Stomach (tissue), 9 donors: ENCODE results near the gene IPO11. TPM values are rescaled to one million over a fixed set of nuclear protein-coding genes. Genes with fewer than 3 reads are reported as not detected.
A peak's percentile ranks its signal among the peaks of the same experiment; 100 is the strongest.

Source experiments
- DNase-seq, 2 donors: peaks; one replicate each; pipeline versions ENCODE4 v3.0.0 to v3.0.0-alpha.2; 2013 to 2019
- H3K27ac ChIP-seq, 5 donors: fragments of 200-600 bp in 4 of 5; sonication (generic) in 4 of 5; one replicate each; pipeline ENCODE4 v1.5.1; 2013 to 2019; ENCODE audit warnings: mild to moderate bottlenecking in 1 of 5, moderate library complexity in 1 of 5
- H3K27me3 ChIP-seq, 3 donors: fragments of 200-600 bp; sonication (generic); one replicate each; pipeline ENCODE4 v1.5.1; 2017 to 2019; ENCODE audit warnings: mixed run types in 1 of 3
- H3K36me3 ChIP-seq, 4 donors: fragments of 200-600 bp; sonication (generic); 1 replicate in 3 of 4; 2 replicates in 1 of 4; pipeline ENCODE4 v1.5.1; 2016 to 2019
- H3K4me1 ChIP-seq, 4 donors: fragments of 200-600 bp; sonication (generic); one replicate each; pipeline ENCODE4 v1.5.1; 2016 to 2019
- H3K4me3 ChIP-seq, 4 donors: fragments of 200-600 bp; sonication (generic) in 3 of 4; one replicate each; pipeline ENCODE4 v1.5.1; 2016 to 2019; ENCODE audit warnings: mild to moderate bottlenecking in 1 of 4
- H3K9me3 ChIP-seq, 4 donors: fragments of 200-600 bp; sonication (generic); one replicate each; pipeline ENCODE4 v1.5.1; 2016 to 2019
- EP300 ChIP-seq: sonication (generic); formaldehyde crosslinking; IDR thresholded peaks from one replicate; pipeline ENCODE4 v1.6.1; 2017; ENCODE audit warnings: antibody characterized with exemption
- POLR2A ChIP-seq, 4 donors: fragments of 450-650 bp; IDR thresholded peaks; one replicate each; pipeline ENCODE4 v1.6.1; 2016; ENCODE audit warnings: antibody characterized with exemption in 4 of 4, control low read depth in 2 of 4, mild to moderate bottlenecking in 1 of 4, moderate library complexity in 1 of 4
- POLR2AphosphoS5 ChIP-seq, 3 donors: sonication (generic); formaldehyde crosslinking; IDR thresholded peaks; one replicate each; pipeline ENCODE4 v1.6.1; 2016; ENCODE audit warnings: antibody characterized with exemption in 3 of 3
- WGBS, 5 donors: extraction: QIAGEN DNeasy Blood & Tissue Kit in 3 of 5; methylation state at CpG; one replicate each; pipeline versions ENCODE4 v1.1.5 to v1.1.7; 2013 to 2018; 5-methylcytosine and 5-hydroxymethylcytosine counted together
- intact Hi-C: fragments of 100-400 bp; cut with DNase I; formaldehyde crosslinking; loops from one replicate; pipeline ENCODE4 v1.15.1; 2023; ENCODE audit warnings: low total_unique reads
- polyA plus RNA-seq, 3 donors: library from polyadenylated mRNA; stranded (reverse); fragments of 200-250 nt; gene quantifications; one replicate each; pipeline ENCODE4 v1.2.3, GENCODE V29; 2013
- total RNA-seq, 5 donors: library from RNA; depleted of rRNA; stranded (reverse); fragments of >200 nt; gene quantifications; one replicate each; pipeline versions ENCODE4 v1.1.0 to v1.2.3, GENCODE V29; 2014 to 2016
- TF ChIP-seq, protein P1 (sequence below), 7 experiments: fragments of 450-650 bp in 4 of 7; fragments of 200-600 bp in 3 of 7; sonication (generic) in 3 of 7; IDR thresholded peaks; one replicate each; pipeline ENCODE4 v1.5.1; 2016 to 2019; ENCODE audit warnings: antibody characterized with exemption in 7 of 7, control low read depth in 2 of 7, mild to moderate bottlenecking in 1 of 7
- donor health status: healthy with polysubstance abuse.
- donor health status: Bipolar disorder and iron deficiency.
- donor health status: healthy.

Gene IPO11
- total and polyA plus RNA-seq, 8 donors, result 8.0 to 37.5 (median 9.8) TPM

DNA sequence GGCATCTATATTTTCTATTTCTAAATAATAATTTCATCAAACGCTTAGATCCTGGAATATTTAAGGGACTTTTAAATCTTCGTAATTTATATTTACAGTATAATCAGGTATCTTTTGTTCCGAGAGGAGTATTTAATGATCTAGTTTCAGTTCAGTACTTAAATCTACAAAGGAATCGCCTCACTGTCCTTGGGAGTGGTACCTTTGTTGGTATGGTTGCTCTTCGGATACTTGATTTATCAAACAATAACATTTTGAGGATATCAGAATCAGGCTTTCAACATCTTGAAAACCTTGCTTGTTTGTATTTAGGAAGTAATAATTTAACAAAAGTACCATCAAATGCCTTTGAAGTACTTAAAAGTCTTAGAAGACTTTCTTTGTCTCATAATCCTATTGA is 167.2 kb downstream of the IPO11 start:
- DNase-seq, result no peak
- intact Hi-C loops, result no loop called here
- 86 to 92% (median 88%) methylated on average over 5 of the region's 5 CpGs for WGBS, 5 donors
- TF ChIP-seq, protein P1, sequence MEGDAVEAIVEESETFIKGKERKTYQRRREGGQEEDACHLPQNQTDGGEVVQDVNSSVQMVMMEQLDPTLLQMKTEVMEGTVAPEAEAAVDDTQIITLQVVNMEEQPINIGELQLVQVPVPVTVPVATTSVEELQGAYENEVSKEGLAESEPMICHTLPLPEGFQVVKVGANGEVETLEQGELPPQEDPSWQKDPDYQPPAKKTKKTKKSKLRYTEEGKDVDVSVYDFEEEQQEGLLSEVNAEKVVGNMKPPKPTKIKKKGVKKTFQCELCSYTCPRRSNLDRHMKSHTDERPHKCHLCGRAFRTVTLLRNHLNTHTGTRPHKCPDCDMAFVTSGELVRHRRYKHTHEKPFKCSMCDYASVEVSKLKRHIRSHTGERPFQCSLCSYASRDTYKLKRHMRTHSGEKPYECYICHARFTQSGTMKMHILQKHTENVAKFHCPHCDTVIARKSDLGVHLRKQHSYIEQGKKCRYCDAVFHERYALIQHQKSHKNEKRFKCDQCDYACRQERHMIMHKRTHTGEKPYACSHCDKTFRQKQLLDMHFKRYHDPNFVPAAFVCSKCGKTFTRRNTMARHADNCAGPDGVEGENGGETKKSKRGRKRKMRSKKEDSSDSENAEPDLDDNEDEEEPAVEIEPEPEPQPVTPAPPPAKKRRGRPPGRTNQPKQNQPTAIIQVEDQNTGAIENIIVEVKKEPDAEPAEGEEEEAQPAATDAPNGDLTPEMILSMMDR (IDR thresholded peaks at IDR 0.05), result no peak
- TF ChIP-seq POLR2A (IDR thresholded peaks at IDR 0.05), result no peak
- no peak for TF ChIP-seq EP300
- no peak for TF ChIP-seq POLR2AphosphoS5 (IDR thresholded peaks at IDR 0.05)
- H3K36me3 ChIP-seq, result peaks cover 0 to 11% (median 5%) of the 10 kb centered on the region in 4 donors
- no peaks in the 10 kb centered on the region for H3K4me1 ChIP-seq
- no peak overlapping the region for H3K27ac ChIP-seq
- peak overlapping the region in 1 of 4 donors; percentile 2 for H3K4me3 ChIP-seq
- no peaks in the 10 kb centered on the region for H3K27me3 ChIP-seq
- no peaks in the 10 kb centered on the region for H3K9me3 ChIP-seq

- Histone ChIP-seq H3K36me3 (peaks cover 0 to 10% (median 3%) of the 10 kb centered on the region in 4 donors), H3K9me3 (no peaks in the 10 kb centered on the region), H3K27ac (no peak overlapping the region), H3K4me1 (peaks cover 0 to 10% (median 0%) of the 10 kb centered on the region in 4 donors), H3K4me3 (no peak overlapping the region), H3K27me3 (no peaks in the 10 kb centered on the region)
- TF ChIP-seq POLR2A (IDR thresholded peaks at IDR 0.05) (no peak), POLR2AphosphoS5 (IDR thresholded peaks at IDR 0.05) (no peak), EP300 (no peak)
- TF ChIP-seq, protein P1 (IDR thresholded peaks at IDR 0.05), result no peak
- no peak for DNase-seq
- intact Hi-C loops, result no loop called here
- 79 to 86% (median 83%) methylated on average over 8 of the region's 8 CpGs for WGBS, 5 donors
These were observed 169.5 kb downstream of the IPO11 start for GRCh38 chr5:62581836-62582597.

DNA sequence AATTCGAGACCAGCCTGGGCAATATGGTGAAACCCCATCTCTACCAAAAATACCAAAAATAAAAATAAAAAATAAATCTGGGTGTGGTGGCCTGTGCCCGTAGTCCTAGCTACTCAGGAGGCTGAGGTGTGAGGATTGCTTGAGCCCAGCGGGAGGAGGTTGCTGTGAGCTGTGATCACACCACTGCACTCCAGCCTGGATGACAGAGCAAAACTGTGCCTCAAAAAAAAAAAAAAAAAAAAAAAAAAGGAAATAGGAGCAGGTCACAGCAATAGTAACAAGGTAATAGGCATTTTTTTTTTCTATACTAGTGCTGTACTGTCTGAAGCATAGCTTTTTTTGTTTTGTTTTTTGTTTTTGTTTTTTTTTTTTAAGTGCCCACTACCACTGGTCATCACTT is 171.8 kb downstream of the IPO11 start:
- Histone ChIP-seq H3K36me3 (peaks cover 0 to 15% (median 12%) of the 10 kb centered on the region in 4 donors), H3K27me3 (no peaks in the 10 kb centered on the region), H3K27ac (no peak overlapping the region), H3K4me1 (peaks cover 0 to 10% (median 0%) of the 10 kb centered on the region in 4 donors), H3K4me3 (no peak overlapping the region), H3K9me3 (no peaks in the 10 kb centered on the region)
- DNase-seq, result no peak
- 96 to 100% (median 98%) methylated on average over 3 of the region's 3 CpGs for WGBS, 5 donors
- intact Hi-C loops, result no loop called here
- TF ChIP-seq EP300 (no peak), POLR2A (IDR thresholded peaks at IDR 0.05) (no peak), POLR2AphosphoS5 (IDR thresholded peaks at IDR 0.05) (no peak)
- TF ChIP-seq, protein P1 (IDR thresholded peaks at IDR 0.05), result no peak

DNA sequence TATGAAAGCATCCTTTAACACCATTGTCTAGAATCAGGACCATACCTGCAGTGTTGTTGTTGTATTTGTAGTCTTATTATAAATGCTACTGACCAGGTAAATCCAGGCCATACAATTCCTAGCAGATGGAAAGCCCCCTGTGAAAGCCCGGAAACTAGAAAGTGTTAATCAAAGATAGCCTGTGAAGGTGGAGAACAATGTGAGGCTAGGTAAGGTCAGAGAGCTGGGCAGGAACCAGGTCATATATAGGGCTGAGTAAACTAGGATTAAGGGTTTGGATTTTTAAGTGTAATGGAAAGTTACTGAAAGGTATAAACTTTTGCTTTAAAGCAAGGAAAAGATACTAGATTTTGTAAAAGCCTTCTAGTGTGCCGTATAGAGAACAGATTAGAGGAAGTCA is 172.7 kb downstream of the IPO11 start:
- intact Hi-C loops, result no loop called here
- peaks cover 0 to 10% (median 0%) of the 10 kb centered on the region in 4 donors for H3K4me1 ChIP-seq
- WGBS, 5 donors, result 60 to 82% (median 76%) methylated on average over 2 of the region's 2 CpGs
- TF ChIP-seq EP300, result no peak
- no peak for TF ChIP-seq POLR2A (IDR thresholded peaks at IDR 0.05)
- TF ChIP-seq POLR2AphosphoS5 (IDR thresholded peaks at IDR 0.05), result no peak
- TF ChIP-seq, protein P1 (IDR thresholded peaks at IDR 0.05), result no peak
- no peaks in the 10 kb centered on the region for H3K27me3 ChIP-seq
- no peak for DNase-seq
- no peak overlapping the region for H3K27ac ChIP-seq
- H3K36me3 ChIP-seq, result peaks cover 0 to 15% (median 10%) of the 10 kb centered on the region in 4 donors
- H3K4me3 ChIP-seq, result no peak overlapping the region
- no peaks in the 10 kb centered on the region for H3K9me3 ChIP-seq
